HG02852 (cell line): ENCODE measurements around the gene LGALS3BP.
A peak's percentile ranks its signal among the peaks of the same experiment; 100 is the strongest.

Source experiments
- ATAC-seq: cut with Tn5 transposase; IDR thresholded peaks from one replicate; pipeline ENCODE4 v1.9.1; 2021; ENCODE audit warnings: mild to moderate bottlenecking, moderate library complexity; ENCODE audit not compliant: unreplicated experiment

Gene LGALS3BP

DNA sequence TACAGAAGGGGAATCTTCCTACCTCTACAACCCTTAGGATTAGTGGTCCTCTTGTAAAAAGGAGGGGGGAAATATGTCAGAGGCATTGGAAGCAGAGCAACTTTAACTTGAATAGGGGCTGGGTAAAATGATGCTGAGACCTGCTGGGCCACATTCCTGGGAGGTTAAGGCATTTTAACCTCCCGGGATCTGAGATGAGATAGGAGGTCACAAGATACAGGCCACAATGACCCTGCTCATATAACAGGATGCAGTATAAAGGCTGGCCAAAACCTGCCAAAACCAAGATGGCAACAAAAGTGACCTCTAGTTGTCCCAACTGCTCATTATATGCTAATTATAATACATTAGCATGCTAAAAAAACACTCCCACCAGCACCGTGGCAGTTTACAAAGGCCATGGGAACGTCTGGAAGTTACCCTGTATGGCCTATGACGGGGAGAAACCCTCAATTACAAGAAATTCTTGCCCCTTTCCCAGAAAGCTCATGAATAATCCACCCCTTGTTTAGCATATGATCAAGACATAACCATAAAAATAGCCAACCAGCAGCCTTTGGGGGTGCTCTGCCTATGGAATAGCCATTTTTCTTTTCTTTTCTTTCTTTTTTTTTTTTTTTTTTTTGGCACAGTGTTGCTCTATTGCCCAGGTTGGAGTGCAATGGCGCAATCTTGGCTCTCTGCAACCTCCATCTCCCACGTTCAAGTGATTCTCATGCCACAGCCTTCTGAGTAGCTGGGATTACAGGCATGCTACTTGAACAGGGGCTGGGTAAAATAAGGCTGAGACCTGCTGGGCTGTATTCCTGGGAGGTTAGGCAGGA, 38.0 kb upstream of the LGALS3BP start:
- ATAC-seq = no peak

- ATAC-seq = no peak
Measured at GRCh38 chr17:79014158-79014758, 34.5 kb upstream of the LGALS3BP start.

GRCh38 chr17:79012563-79013134, 32.9 kb upstream of the LGALS3BP start:
- ATAC-seq = no peak

- ATAC-seq = no peak
Measured at GRCh38 chr17:79011451-79012147, 31.9 kb upstream of the LGALS3BP start.

GRCh38 chr17:79010304-79010646, 30.6 kb upstream of the LGALS3BP start:
- ATAC-seq = no peak

- peak; percentile 86 for ATAC-seq
Measured at GRCh38 chr17:79009397-79010303, 29.9 kb upstream of the LGALS3BP start, which contains the start of gene CANT1. CANT1 (minus strand) TSS chr17:79009764; CDS start chr17:78997622, 12,142 bp downstream.

GRCh38 chr17:79008666-79009387, 29.1 kb upstream of the LGALS3BP start:
- peak; percentile 2 for ATAC-seq

- ATAC-seq = no peak
Measured at GRCh38 chr17:79007504-79008381, 28.0 kb upstream of the LGALS3BP start.

GRCh38 chr17:79006794-79007503, 27.2 kb upstream of the LGALS3BP start:
- ATAC-seq = no peak

GRCh38 chr17:79006046-79006445, 26.3 kb upstream of the LGALS3BP start:
- no peak for ATAC-seq

DNA sequence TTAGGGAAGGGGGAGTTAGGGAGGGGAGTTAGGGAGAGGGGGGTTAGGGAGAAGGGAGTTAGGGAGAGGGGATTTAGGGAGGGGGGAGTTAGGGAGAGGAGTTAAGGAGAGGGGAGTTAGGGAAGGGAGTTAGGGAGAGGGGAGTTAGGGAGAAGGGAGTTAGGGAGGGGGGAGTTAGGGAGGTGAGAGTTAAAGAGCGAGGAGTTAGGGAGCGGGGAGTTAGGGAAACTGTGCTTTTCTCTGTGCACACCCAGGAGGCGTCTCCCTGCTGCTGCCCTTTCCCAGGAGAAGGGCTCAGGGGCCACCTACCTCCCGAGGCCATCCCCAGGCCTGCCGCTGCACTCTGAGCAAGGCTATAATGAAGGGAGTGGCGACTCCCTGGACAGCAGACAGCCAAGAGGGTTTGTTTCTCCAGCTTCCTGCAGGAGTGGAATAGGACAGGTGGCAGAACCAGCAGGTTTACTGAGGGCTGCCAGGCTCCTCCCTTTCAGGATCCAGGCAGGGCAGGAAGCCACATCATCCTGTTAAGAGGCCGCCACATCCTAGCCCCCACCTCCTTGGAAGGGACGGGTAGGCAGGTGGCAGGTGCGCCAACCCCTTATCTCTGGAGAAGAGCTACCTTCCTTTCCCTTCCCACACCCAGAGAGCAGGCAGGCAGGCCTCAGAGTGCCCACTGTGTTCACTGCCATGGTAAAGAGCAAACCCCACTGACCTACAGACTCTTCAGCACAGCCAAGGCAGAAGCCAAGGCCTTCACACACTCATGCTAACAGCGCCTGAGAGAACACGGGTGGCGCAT, 25.5 kb upstream of the LGALS3BP start:
- no peak for ATAC-seq

- no peak for ATAC-seq
Measured at GRCh38 chr17:79003661-79004411, 24.1 kb upstream of the LGALS3BP start.

DNA sequence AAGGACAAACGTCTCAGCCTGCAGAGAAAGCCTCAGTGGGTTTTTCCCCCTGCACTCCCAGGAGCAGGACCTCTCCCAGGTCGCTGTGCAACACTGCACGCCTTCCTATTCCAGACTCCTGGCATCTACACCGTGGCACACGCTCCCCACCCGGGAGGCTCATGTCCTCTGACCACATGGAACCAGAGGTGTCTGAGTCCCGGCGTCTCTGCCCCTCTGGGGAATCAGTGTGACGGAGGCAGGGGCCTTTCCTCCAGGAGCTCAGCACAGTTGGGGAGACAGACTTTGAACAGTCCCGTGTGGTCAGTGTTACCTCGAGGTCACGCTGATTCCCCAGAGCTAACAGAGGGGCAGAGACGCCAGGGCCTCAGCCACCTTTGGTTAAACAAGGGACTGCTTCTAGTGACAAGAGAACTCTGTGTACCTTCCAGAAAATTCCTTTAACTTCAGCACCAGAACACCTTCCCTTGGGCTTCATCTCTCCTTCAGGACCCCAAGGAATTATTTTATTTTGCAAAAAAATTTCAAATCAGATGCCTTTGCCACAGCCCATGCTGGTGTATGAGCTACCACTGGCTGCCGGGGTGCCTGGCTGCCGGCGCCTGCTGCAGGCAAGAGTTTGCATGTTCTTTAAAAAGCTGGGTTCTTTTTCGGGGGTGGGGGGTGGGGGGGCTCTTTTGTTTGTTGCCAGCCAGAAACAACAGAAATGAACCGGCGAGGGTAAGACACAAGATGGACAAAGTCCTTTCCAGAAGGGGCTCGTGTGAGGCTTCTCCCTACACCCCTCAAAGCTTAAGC, 23.3 kb upstream of the LGALS3BP start:
- ATAC-seq = no peak

GRCh38 chr17:79002291-79002690, 22.6 kb upstream of the LGALS3BP start:
- no peak for ATAC-seq

DNA sequence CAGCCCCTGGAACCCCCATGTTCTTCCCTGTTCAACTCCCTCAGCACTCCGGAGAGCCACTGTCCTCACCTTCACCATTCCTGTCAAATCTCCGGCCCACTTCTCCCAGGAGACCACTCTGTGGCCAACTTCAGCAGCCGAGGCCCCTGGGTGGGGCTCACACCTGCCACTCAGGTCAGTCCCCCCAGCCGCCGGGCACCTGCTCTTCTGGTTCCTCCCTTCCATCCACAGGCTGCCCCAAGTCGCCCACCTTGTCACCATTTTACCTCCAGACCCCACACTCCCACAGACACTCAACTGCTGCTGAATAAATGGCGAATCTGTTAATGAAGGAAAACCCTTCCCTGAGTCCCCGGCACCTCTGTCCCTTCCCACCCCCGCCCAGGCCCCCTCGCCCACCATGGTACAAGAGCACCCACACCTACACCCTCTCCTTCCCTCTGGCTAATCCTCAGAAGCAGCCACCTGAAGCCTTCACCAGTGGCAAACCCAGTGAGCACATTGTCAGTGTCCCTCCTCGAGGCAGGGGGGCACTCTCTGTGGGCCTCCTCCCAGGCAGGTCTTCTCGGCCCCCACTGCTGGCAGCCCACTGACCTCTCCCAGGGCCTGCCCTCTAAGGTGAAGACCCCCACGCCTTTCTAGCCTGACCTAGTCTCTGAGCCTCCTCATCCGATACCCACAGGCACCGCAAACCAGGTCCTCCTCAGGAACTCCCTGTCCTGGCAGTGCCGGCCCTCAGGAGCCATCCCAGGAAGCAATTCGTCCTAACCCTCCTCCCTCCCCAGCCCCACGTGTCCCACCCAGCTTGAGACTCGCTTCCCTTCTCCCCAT, 21.7 kb upstream of the LGALS3BP start:
- ATAC-seq = no peak
